Heart left ventricle (tissue), 16 donors: ENCODE results near the gene EMX1. TPM values are rescaled to one million over a fixed set of nuclear protein-coding genes. Genes with fewer than 3 reads are reported as not detected.

Experiments used
- ATAC-seq, 4 donors: fragments of 200-7000 bp; cut with Tn5 transposase; one replicate each; pipeline ENCODE4 v1.9.1; 2020 to 2022; ENCODE audit warnings: moderate library complexity in 4 of 4, mild to moderate bottlenecking in 3 of 4, moderate number of reproducible peaks in 1 of 4
- DNase-seq, 5 donors: peaks; one replicate each; pipeline ENCODE4 v3.0.0-alpha.2; 2020
- H3K27ac ChIP-seq, 12 donors: fragments of 200-600 bp; sonication (generic) in 4 of 12; one replicate each; pipeline versions ENCODE4 v1.5.0 to v1.8.0; 2016 to 2022; ENCODE audit warnings: mild to moderate bottlenecking in 2 of 12
- H3K27me3 ChIP-seq, 9 donors: fragments of 200-600 bp; sonication (generic) in 2 of 9; one replicate each; pipeline versions ENCODE4 v1.5.1 to v1.8.0; 2016 to 2022; ENCODE audit warnings: mild to moderate bottlenecking in 3 of 9
- H3K36me3 ChIP-seq, 9 donors: fragments of 200-600 bp; sonication (generic) in 2 of 9; one replicate each; pipeline versions ENCODE4 v1.5.0 to v1.8.0; 2018 to 2022; ENCODE audit warnings: mild to moderate bottlenecking in 2 of 9
- H3K4me1 ChIP-seq, 12 donors: fragments of 200-600 bp; sonication (generic) in 4 of 12; one replicate each; pipeline versions ENCODE4 v1.5.0 to v1.8.0; 2016 to 2022; ENCODE audit warnings: mild to moderate bottlenecking in 3 of 12
- H3K4me3 ChIP-seq, 12 donors: fragments of 200-600 bp; sonication (generic) in 4 of 12; one replicate each; pipeline versions ENCODE4 v1.5.0 to v1.8.0; 2017 to 2022; ENCODE audit warnings: mild to moderate bottlenecking in 9 of 12, moderate library complexity in 4 of 12
- H3K9me3 ChIP-seq, 12 donors: fragments of 200-600 bp; sonication (generic) in 4 of 12; one replicate each; pipeline versions ENCODE4 v1.5.0 to v1.8.0; 2016 to 2022; ENCODE audit warnings: mild to moderate bottlenecking in 1 of 12
- CTCF ChIP-seq, 12 donors: fragments of 200-600 bp; sonication (generic) in 4 of 12; IDR thresholded peaks; one replicate each; pipeline versions ENCODE4 v1.5.0 to v1.8.0; 2018 to 2022; ENCODE audit warnings: antibody characterized with exemption in 12 of 12, mild to moderate bottlenecking in 5 of 12
- POLR2A ChIP-seq, 2 donors: fragments of 450-650 bp; IDR thresholded peaks; one replicate each; pipeline ENCODE4 v1.6.1; 2017; ENCODE audit warnings: antibody characterized with exemption in 2 of 2, mild to moderate bottlenecking in 2 of 2, moderate library complexity in 2 of 2
- WGBS, 4 donors: extraction: QIAGEN DNeasy Blood & Tissue Kit in 2 of 4; methylation state at CpG; one replicate each; pipeline versions ENCODE4 v1.1.5 to v1.1.7; 2013 to 2018; 5-methylcytosine and 5-hydroxymethylcytosine counted together
- intact Hi-C, 10 donors: fragments of 100-400 bp; cut with DNase I; formaldehyde crosslinking; loops; one replicate each; pipeline versions ENCODE4 v1.11.1 to v1.14.2; 2022
- polyA plus RNA-seq, 2 donors: library from polyadenylated mRNA; stranded (reverse); fragments of 200-250 nt; gene quantifications; one replicate each; pipeline ENCODE4 v1.2.3, GENCODE V29; 2013
- total RNA-seq, 9 donors: library from RNA; depleted of rRNA in 2 of 9; stranded (reverse); fragments of >200 nt in 2 of 9; fragmentation: NEBNext Ultra II Directional in 3 of 9; extraction: Animal tissue kit (Norgen Biotek cat#: 25700) in 3 of 9; gene quantifications; one replicate each; pipeline versions ENCODE4 v1.1.0 to v1.2.4, GENCODE V29; 2016 to 2023
- donor health status: ischemic (EF 13 %, LVEDD 7.1; RV severe dilation, severe dysfunction).
- donor health status: healthy with polysubstance abuse.
- donor health status: DM: no; HTN: yes; CAD: no.
- donor health status: DM: no; HTN: no; CAD: no.
- donor health status: ischemic (EF 25% LVEDD 6.9; RV normal size, moderate dysfunction).
- donor health status: ischemic (EF 25% LVEDD 5.7; RV mildly dilated, moderate dysfunction).
- donor health status: healthy.
- donor health status: DM: yes; HTN: yes; CAD: no.
- donor health status: ischemic (EF 35%, LVEDD 5.7; RV mildly dilated, moderate dysfunction).
- donor health status: nonischemic (EF 11% LVEDD 7.7; RV severe dilation, severe dysfunction).
- donor health status: DM: yes; HTN: yes; CAD: no.
- donor health status: PGD.
- donor health status: ischemic (EF 29% LVEDD 5.4; RV normal size, mild dysfunction).
- donor health status: nonischemic (EF 23%, LVEDD 6.1; RV moderate dilation, normal function).

EMX1 gene
- total and polyA plus RNA-seq, 11 donors: not detected

DNA sequence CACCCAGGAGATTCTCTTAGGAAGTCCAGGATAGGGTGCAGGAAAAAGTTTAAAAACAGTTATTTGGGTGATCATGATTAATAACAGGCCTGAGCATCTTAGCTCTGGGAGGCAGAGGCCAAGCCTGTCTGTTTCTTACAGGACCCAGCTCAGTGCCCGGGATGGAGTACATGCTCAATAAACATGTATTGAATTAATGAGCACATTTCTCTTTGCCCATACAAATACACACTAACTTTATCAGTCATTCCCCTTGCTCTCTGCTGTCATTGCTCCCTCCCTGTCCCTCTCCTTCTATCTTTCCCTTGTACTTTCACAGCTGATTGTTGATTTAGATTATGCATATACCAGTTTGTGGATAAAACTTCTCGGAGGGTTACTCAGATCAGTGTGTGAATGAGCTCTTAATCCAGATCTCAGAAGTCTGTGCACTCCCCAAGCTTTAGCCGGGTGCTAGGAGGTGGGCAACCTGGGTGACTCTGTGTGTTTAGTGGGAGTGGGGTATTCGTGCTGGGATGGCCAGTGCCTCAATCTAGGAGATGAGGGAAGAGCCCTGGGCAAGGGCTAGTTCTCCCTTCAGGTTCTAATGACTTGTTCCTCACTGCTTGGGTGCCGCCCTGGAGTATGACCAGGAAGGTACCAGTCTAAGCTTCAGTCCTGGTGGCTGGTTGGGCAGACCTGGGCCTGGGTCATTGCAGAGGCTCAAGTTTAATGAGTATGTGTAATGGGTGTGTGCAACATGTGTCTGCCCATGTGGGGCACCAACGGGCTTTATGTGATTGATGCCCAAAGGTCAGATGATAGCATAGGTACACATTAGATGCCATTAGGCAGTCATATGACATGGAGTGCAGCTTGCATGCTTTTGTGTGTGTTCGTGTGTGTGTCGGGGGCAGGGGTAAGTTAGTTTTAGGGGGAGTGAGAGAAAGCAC lies 10.6 kb downstream of the EMX1 start:
- Histone ChIP-seq H3K4me3 (no peak overlapping the region), H3K4me1 (peaks cover 0 to 16% (median 12%) of the 10 kb centered on the region in 12 donors), H3K27ac (no peak overlapping the region), H3K9me3 (no peaks in the 10 kb centered on the region), H3K27me3 (peaks cover 37 to 90% (median 62%) of the 10 kb centered on the region in 9 donors), H3K36me3 (no peaks in the 10 kb centered on the region)
- TF ChIP-seq POLR2A (IDR thresholded peaks at IDR 0.05) (no peak), CTCF (IDR thresholded peaks at IDR 0.05) (no peak)
- ATAC-seq: no peak
- 85 to 89% (median 85%) methylated on average over 8 of the region's 8 CpGs for WGBS, 4 donors
- peak in 1 of 5 donors; percentile 48 for DNase-seq
- intact Hi-C loops: no loop called here

GRCh38 chr2:72929010-72929409 lies 11.7 kb downstream of the EMX1 start:
- Histone ChIP-seq H3K27me3 (peaks cover 27 to 79% (median 51%) of the 10 kb centered on the region in 9 donors), H3K27ac (no peak overlapping the region), H3K4me3 (no peak overlapping the region), H3K4me1 (peaks cover 0 to 12% (median 9%) of the 10 kb centered on the region in 12 donors), H3K36me3 (no peaks in the 10 kb centered on the region), H3K9me3 (no peaks in the 10 kb centered on the region)
- WGBS, 4 donors: 83 to 96% (median 89%) methylated on average over 1 of the region's 1 CpG
- no peak for TF ChIP-seq POLR2A (IDR thresholded peaks at IDR 0.05)
- no peak for TF ChIP-seq CTCF (IDR thresholded peaks at IDR 0.05)
- ATAC-seq (no peak), DNase-seq (no peak)
- intact Hi-C loops: no loop called here

GRCh38 chr2:72931280-72931910 lies 14.1 kb downstream of the EMX1 start:
- 92 to 95% (median 94%) methylated on average over 4 to 14 of the region's 14 CpGs for WGBS, 4 donors
- no peaks in the 10 kb centered on the region for H3K36me3 ChIP-seq
- no peak overlapping the region for H3K4me3 ChIP-seq
- no peaks in the 10 kb centered on the region for H3K9me3 ChIP-seq
- TF ChIP-seq CTCF (IDR thresholded peaks at IDR 0.05) (no peak), POLR2A (IDR thresholded peaks at IDR 0.05) (no peak)
- no peak overlapping the region for H3K27ac ChIP-seq
- ATAC-seq: no peak
- intact Hi-C loops: no loop called here
- peak in 1 of 5 donors; percentile 46 for DNase-seq
- H3K27me3 ChIP-seq: peaks cover 6 to 55% (median 29%) of the 10 kb centered on the region in 9 donors
- peaks cover 0 to 2% (median 0%) of the 10 kb centered on the region in 12 donors for H3K4me1 ChIP-seq
